H1 (cell line): Measurements from ENCODE around the gene OLFM2. TPM values are rescaled to one million over a fixed set of nuclear protein-coding genes. Genes with fewer than 3 reads are reported as not detected.
A peak's percentile ranks its signal among the peaks of the same experiment; 100 is the strongest.

Source experiments
- CTCF ChIA-PET: fragments of 300-600 bp; sonication (Branson Sonifier 250); formaldehyde crosslinking; loops from one replicate; lab custom pipeline; 2021; ENCODE audit not compliant: partially characterized antibody; lab: Charles Lee
- POLR2A ChIA-PET: fragments of 300-600 bp; sonication (Branson Sonifier 250); formaldehyde crosslinking; loops from one replicate; lab custom pipeline; 2021; ENCODE audit warnings: inconsistent platforms; ENCODE audit not compliant: partially characterized antibody; lab: Charles Lee
- DNase-seq, 2 experiments: peaks; one replicate each; pipeline versions ENCODE4 v3.0.0 to v3.0.0-alpha.2; 2010 to 2022; ENCODE audit warnings: low spot score in 2 of 2, low read depth in 1 of 2, mixed read lengths in 1 of 2
- FAIRE-seq: peaks from 2 replicates; lab custom pipeline; 2011; peaks lifted over from hg19 to GRCh38; lab: Jason Lieb, UNC
- H2AFZ ChIP-seq: 2 replicates; pipeline ENCODE4 v1.8.1; 2012; ENCODE audit warnings: low read length, inconsistent platforms
- H2AK5ac ChIP-seq: 2 replicates; pipeline ENCODE4 v1.6.1; 2013; ENCODE audit warnings: low read depth, low read length
- H2BK120ac ChIP-seq: replicated peaks from 2 replicates; pipeline ENCODE3; 2013; ENCODE audit warnings: low read depth, low read length, inconsistent platforms
- H2BK12ac ChIP-seq: 2 replicates; pipeline ENCODE4 v1.6.1; 2013; ENCODE audit warnings: low read depth, low read length
- H2BK15ac ChIP-seq: 2 replicates; pipeline ENCODE4 v1.6.1; 2013; ENCODE audit warnings: low read length
- H2BK20ac ChIP-seq: 2 replicates; pipeline ENCODE4 v1.6.1; 2013; ENCODE audit warnings: low read length
- H2BK5ac ChIP-seq: 2 replicates; pipeline ENCODE4 v1.6.1; 2013; ENCODE audit warnings: low read depth, low read length
- H3K14ac ChIP-seq: 2 replicates; pipeline ENCODE4 v1.6.1; 2013; ENCODE audit warnings: inconsistent platforms; ENCODE audit not compliant: insufficient read length
- H3K18ac ChIP-seq: 2 replicates; pipeline ENCODE4 v1.6.1; 2013; ENCODE audit warnings: low read length; ENCODE audit errors: extremely low read depth
- H3K23ac ChIP-seq: 2 replicates; pipeline ENCODE4 v1.6.1; 2013; ENCODE audit warnings: inconsistent platforms; ENCODE audit not compliant: insufficient read length
- H3K23me2 ChIP-seq: 2 replicates; pipeline ENCODE4 v1.6.1; 2013; ENCODE audit warnings: low read depth, low read length
- H3K27ac ChIP-seq: 2 replicates; pipeline ENCODE4 v1.6.1; 2011; ENCODE audit warnings: low read depth, low read length, inconsistent platforms
- H3K27me3 ChIP-seq, 4 experiments: replicated peaks in 1 of 4; 1 replicate in 1 of 4; 2 replicates in 3 of 4; pipeline versions ENCODE4 v1.6.1 to v1.8.1; 2011 to 2013; ENCODE audit warnings: low read length in 3 of 4, mild to moderate bottlenecking in 3 of 4, inconsistent platforms in 2 of 4, mixed read lengths in 2 of 4, moderate library complexity in 1 of 4; ENCODE audit not compliant: control insufficient read depth in 3 of 4, insufficient read depth in 3 of 4; ENCODE audit errors: extremely low read depth in 1 of 4
- H3K36me3 ChIP-seq, 4 experiments: 2 replicates each; pipeline versions ENCODE4 v1.6.1 to v1.8.1; 2011 to 2013; ENCODE audit warnings: mild to moderate bottlenecking in 4 of 4, low read length in 3 of 4, moderate library complexity in 2 of 4, control low read depth in 1 of 4, inconsistent platforms in 1 of 4; ENCODE audit not compliant: insufficient read depth in 4 of 4, control insufficient read depth in 2 of 4
- H3K4ac ChIP-seq: replicated peaks from 2 replicates; pipeline ENCODE3; 2013; ENCODE audit warnings: low read length, low read depth, mixed read lengths, inconsistent platforms; ENCODE audit not compliant: insufficient read length
- H3K4me1 ChIP-seq, 4 experiments: replicated peaks in 1 of 4; 1 replicate in 1 of 4; 2 replicates in 3 of 4; pipeline versions ENCODE4 v1.6.1 to v1.8.1; 2011 to 2013; ENCODE audit warnings: low read length in 3 of 4, inconsistent platforms in 2 of 4, mixed read lengths in 1 of 4; ENCODE audit not compliant: insufficient read depth in 4 of 4, control insufficient read depth in 3 of 4
- H3K4me2 ChIP-seq, 2 experiments: 2 replicates each; pipeline versions ENCODE4 v1.6.1 to v1.8.1; 2011 to 2013; ENCODE audit warnings: low read depth in 2 of 2, low read length in 2 of 2, control low read depth in 1 of 2, inconsistent platforms in 1 of 2, mild to moderate bottlenecking in 1 of 2; ENCODE audit not compliant: insufficient read depth in 1 of 2
- H3K4me3 ChIP-seq, 4 experiments: fragments of 200-600, 300-600 bp in 1 of 4; sonication (generic), shearing (Covaris generic), sonication (Bioruptor Twin) in 1 of 4; 2 replicates each; pipeline versions ENCODE4 v1.5.1 to v1.8.1; 2011 to 2016; ENCODE audit warnings: low read length in 4 of 4, low read depth in 3 of 4, control low read depth in 2 of 4, inconsistent platforms in 2 of 4, mild to moderate bottlenecking in 2 of 4, mixed read lengths in 1 of 4, moderate library complexity in 1 of 4; ENCODE audit not compliant: insufficient read depth in 2 of 4; ENCODE audit errors: extremely low read depth in 1 of 4
- H3K56ac ChIP-seq: replicated peaks from 2 replicates; pipeline ENCODE3; 2013; ENCODE audit warnings: low read depth, mild to moderate bottlenecking, mixed read lengths, low read length, inconsistent platforms; ENCODE audit not compliant: insufficient read length
- H3K79me1 ChIP-seq: 2 replicates; pipeline ENCODE4 v1.6.1; 2013; ENCODE audit warnings: low read depth, low read length, control low read depth
- H3K79me2 ChIP-seq, 2 experiments: 2 replicates each; pipeline versions ENCODE4 v1.6.1 to v1.8.1; 2012 to 2013; ENCODE audit warnings: low read length in 2 of 2, mild to moderate bottlenecking in 2 of 2, inconsistent platforms in 1 of 2; ENCODE audit not compliant: insufficient read depth in 2 of 2, control insufficient read depth in 1 of 2
- H3K9ac ChIP-seq, 4 experiments: replicated peaks in 1 of 4; 1 replicate in 1 of 4; 2 replicates in 3 of 4; pipeline versions ENCODE4 v1.6.1 to v1.8.1; 2011 to 2013; ENCODE audit warnings: low read depth in 3 of 4, low read length in 3 of 4, control low read depth in 2 of 4, mild to moderate bottlenecking in 2 of 4, moderate library complexity in 2 of 4, inconsistent platforms in 1 of 4; ENCODE audit errors: extremely low read depth in 1 of 4
- H3K9me3 ChIP-seq, 2 experiments: 2 replicates each; pipeline versions ENCODE4 v1.6.1 to v1.8.1; 2012 to 2013; ENCODE audit warnings: mild to moderate bottlenecking in 2 of 2, moderate library complexity in 2 of 2, control low read depth in 1 of 2, inconsistent platforms in 1 of 2, low read depth in 1 of 2, low read length in 1 of 2, mixed read lengths in 1 of 2; ENCODE audit not compliant: insufficient read depth in 2 of 2
- H4K20me1 ChIP-seq, 2 experiments: replicated peaks in 1 of 2; 2 replicates each; pipeline versions ENCODE3 to v1.8.1; 2011 to 2013; ENCODE audit warnings: inconsistent platforms in 2 of 2, low read length in 2 of 2, mild to moderate bottlenecking in 1 of 2; ENCODE audit not compliant: insufficient read depth in 2 of 2, control insufficient read depth in 1 of 2
- H4K5ac ChIP-seq: 2 replicates; pipeline ENCODE4 v1.6.1; 2013; ENCODE audit warnings: low read length, low read depth, mixed read lengths, inconsistent platforms; ENCODE audit not compliant: insufficient read length
- H4K8ac ChIP-seq: 2 replicates; pipeline ENCODE4 v1.8.0; 2013; ENCODE audit warnings: mild to moderate bottlenecking, moderate library complexity, low read length, inconsistent platforms; ENCODE audit not compliant: insufficient read depth; ENCODE audit errors: extremely low read depth
- H4K91ac ChIP-seq: replicated peaks from 2 replicates; pipeline ENCODE3; 2013; ENCODE audit warnings: low read length, mixed read lengths, inconsistent platforms; ENCODE audit not compliant: insufficient read length
- CEBPB ChIP-seq: IDR thresholded peaks from 2 replicates; pipeline ENCODE4 v1.6.1; 2012; ENCODE audit warnings: low read depth, low read length
- EGR1 ChIP-seq: IDR thresholded peaks from 2 replicates; pipeline ENCODE4 v1.6.1; 2011; ENCODE audit warnings: low read depth, low read length, borderline replicate concordance
- GTF2F1 ChIP-seq: IDR thresholded peaks from 2 replicates; pipeline ENCODE4 v1.6.1; 2012; ENCODE audit warnings: low read depth, low read length, improper control_type of control experiment, borderline replicate concordance
- RAD21 ChIP-seq, 2 experiments: IDR thresholded peaks in 1 of 2; conservative IDR thresholded peaks in 1 of 2; 2 replicates each; pipeline ENCODE4 v1.6.1; 2011; ENCODE audit warnings: low read depth in 2 of 2, low read length in 2 of 2, improper control_type of control experiment in 1 of 2, inconsistent platforms in 1 of 2, mild to moderate bottlenecking in 1 of 2, moderate library complexity in 1 of 2
- TEAD4 ChIP-seq: IDR thresholded peaks from 2 replicates; pipeline ENCODE4 v1.6.1; 2012; ENCODE audit warnings: low read depth, low read length, inconsistent platforms, mixed read lengths
- WGBS, 2 experiments: shearing (Covaris generic) in 1 of 2; methylation state at CpG; one replicate each; pipeline versions ENCODE4 v1.1.6 to v1.1.7; 2013 to 2015; ENCODE audit warnings: low lambda C conversion rate in 2 of 2, mixed read lengths in 2 of 2, inconsistent platforms in 1 of 2, low coverage in 1 of 2, missing lambda C conversion rate in 1 of 2; ENCODE audit not compliant: insufficient replicate concordance in 2 of 2, insufficient coverage in 1 of 2, insufficient read length in 1 of 2; ENCODE audit errors: extremely low coverage in 1 of 2, missing lambda C conversion rate in 1 of 2; 5-methylcytosine and 5-hydroxymethylcytosine counted together
- polyA plus RNA-seq, 7 experiments: library from polyadenylated mRNA; depleted of rRNA in 3 of 7; stranded (reverse) in 5 of 7; unstranded in 2 of 7; fragments of >200 nt in 5 of 7; fragments of 200-250 nt in 2 of 7; gene quantifications; 1 replicate in 5 of 7; 2 replicates in 1 of 7; 4 replicates in 1 of 7; pipeline versions ENCODE4 v1.2.1 to v1.2.3, GENCODE V29; 2011 to 2013; ENCODE audit warnings: missing spikeins in 2 of 7, mixed read lengths in 2 of 7
- total RNA-seq: library from RNA; stranded (reverse); fragmentation: NEBNext Ultra II Directional; extraction: Animal tissue kit (Norgen Biotek cat#: 25700); gene quantifications from 2 replicates; pipeline ENCODE4 v1.2.1, GENCODE V29; 2021
- TF ChIP-seq, protein P1 (sequence below): IDR thresholded peaks from 2 replicates; pipeline ENCODE4 v1.6.1; 2011; ENCODE audit warnings: low read length, improper control_type of control experiment
- TF ChIP-seq, protein P2 (sequence below): IDR thresholded peaks from 2 replicates; pipeline ENCODE4 v1.6.1; 2012; ENCODE audit warnings: inconsistent platforms

OLFM2 gene
- total and polyA plus RNA-seq, 2 of the 8 experiments (the other 6 are each of a cell fraction or from before 2014, with no cell fraction given) = 68.2 to 151 TPM

DNA sequence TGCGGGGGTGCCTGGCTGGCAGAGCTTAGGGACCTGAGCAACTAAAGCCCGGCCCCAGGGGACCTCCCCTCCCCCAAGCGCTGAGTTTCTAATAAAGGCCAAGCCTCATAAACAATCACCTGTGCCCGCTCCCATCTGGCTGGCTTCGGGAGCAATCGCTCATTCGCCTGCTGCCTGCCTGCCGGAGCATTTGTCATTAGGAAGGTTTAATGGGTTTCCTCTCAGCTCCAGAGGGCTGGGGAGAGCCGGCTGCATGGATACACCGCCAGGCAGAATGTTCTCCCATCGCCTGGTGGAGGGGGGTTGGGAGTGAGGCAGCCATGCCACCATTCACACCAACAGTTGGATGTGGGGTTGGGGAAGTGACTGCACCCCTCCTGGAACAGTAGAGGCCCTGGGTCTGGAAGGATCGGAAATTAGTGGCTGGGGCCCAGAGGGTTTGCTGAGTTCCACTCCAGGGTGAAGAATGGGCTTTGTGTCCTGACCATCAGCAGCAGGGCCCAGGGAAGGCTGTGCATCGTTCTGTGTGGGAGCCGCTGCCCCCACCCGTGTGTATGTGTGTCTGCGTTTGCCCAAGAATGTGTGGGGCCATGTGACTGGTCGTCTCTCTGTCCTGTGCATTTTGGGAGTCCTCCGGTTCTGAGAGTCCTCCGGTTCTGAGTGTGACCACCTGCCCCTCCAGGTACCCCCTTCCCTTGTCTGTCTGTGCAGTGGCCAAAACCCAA, 85.9 kb downstream of the OLFM2 start:
- H3K79me2 ChIP-seq = no peaks in the 10 kb centered on the region
- H4K5ac ChIP-seq = no peak overlapping the region
- POLR2A ChIA-PET = interaction anchor here (0.5 to 1.0 kb wide), 5 partner anchors 12 to 706 kb away, joined by 3 to 5 read pairs (median 3); partner anchors contain the start of gene PIN1
- no peak overlapping the region for H4K91ac ChIP-seq
- CTCF ChIA-PET = interaction anchor here (1.1 to 1.7 kb wide), 3 partner anchors 54 to 150 kb away, joined by 3 to 5 read pairs (median 3); no protein-coding TSS in a partner anchor
- no peak overlapping the region for H2BK15ac ChIP-seq
- peak overlapping the region; percentile 18; the same call in 1 of the 2 replicates for H4K8ac ChIP-seq
- H3K9ac ChIP-seq = no peak overlapping the region
- no peaks in the 10 kb centered on the region; the same call in 1 of the 2 replicates for H3K79me1 ChIP-seq
- H3K27me3 ChIP-seq = no peaks in the 10 kb centered on the region
- no peak overlapping the region for H2AFZ ChIP-seq
- no peak overlapping the region; a peak in 1 of 4 replicates for H3K4me2 ChIP-seq
- FAIRE-seq = no peak
- H2BK20ac ChIP-seq = no peak overlapping the region
- peaks cover 0 to 8% (median 0%) of the 10 kb centered on the region in 4 experiments; a peak in 3 of 8 replicates for H3K36me3 ChIP-seq
- H3K4ac ChIP-seq = peak overlapping the region; percentile 65
- H4K20me1 ChIP-seq = peaks cover 14 to 23% of the 10 kb centered on the region in 2 experiments
- H3K23ac ChIP-seq = no peak overlapping the region
- no peak overlapping the region for H3K18ac ChIP-seq
- WGBS, 2 experiments = 83% methylated on average over 19 of the region's 19 CpGs; no CpG with 5 or more reads in 1 of the 2 experiments
- no peak overlapping the region for H3K27ac ChIP-seq
- no peak overlapping the region for H2AK5ac ChIP-seq
- H3K4me3 ChIP-seq = no peak overlapping the region
- no peak overlapping the region for H2BK5ac ChIP-seq
- H3K14ac ChIP-seq = no peak overlapping the region
- no peaks in the 10 kb centered on the region for H3K9me3 ChIP-seq
- H2BK12ac ChIP-seq = no peak overlapping the region
- H3K4me1 ChIP-seq = peaks cover 0 to 16% (median 9%) of the 10 kb centered on the region in 4 experiments; a peak in 6 of 7 replicates
- no peak overlapping the region for H2BK120ac ChIP-seq
- H3K56ac ChIP-seq = no peak overlapping the region
- no peaks in the 10 kb centered on the region for H3K23me2 ChIP-seq
- DNase-seq = no peak
- TF ChIP-seq EGR1 (no peak), CEBPB (no peak), GTF2F1 (no peak), RAD21 (IDR thresholded peaks at IDR 0.05 in 1 of 2, conservative IDR thresholded peaks at IDR 0.05 in 1 of 2; ENCODE audit: low read depth in 2 of 2, low read length in 2 of 2) (no peak), TEAD4 (no peak)
- TF ChIP-seq, protein P1, sequence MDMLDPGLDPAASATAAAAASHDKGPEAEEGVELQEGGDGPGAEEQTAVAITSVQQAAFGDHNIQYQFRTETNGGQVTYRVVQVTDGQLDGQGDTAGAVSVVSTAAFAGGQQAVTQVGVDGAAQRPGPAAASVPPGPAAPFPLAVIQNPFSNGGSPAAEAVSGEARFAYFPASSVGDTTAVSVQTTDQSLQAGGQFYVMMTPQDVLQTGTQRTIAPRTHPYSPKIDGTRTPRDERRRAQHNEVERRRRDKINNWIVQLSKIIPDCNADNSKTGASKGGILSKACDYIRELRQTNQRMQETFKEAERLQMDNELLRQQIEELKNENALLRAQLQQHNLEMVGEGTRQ = no peak
- TF ChIP-seq, protein P2, sequence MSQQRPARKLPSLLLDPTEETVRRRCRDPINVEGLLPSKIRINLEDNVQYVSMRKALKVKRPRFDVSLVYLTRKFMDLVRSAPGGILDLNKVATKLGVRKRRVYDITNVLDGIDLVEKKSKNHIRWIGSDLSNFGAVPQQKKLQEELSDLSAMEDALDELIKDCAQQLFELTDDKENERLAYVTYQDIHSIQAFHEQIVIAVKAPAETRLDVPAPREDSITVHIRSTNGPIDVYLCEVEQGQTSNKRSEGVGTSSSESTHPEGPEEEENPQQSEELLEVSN = no peak
